GM23338 (cell line): ENCODE data around the gene TAF15. TPM values are rescaled to one million over a fixed set of nuclear protein-coding genes. Genes with fewer than 3 reads are reported as not detected.

Experiments
- ATAC-seq: fragments of 200-7000 bp; cut with Tn5 transposase; 3 replicates; pipeline ENCODE4 v1.9.1; 2020
- DNase-seq: peaks from one replicate; pipeline ENCODE4 v3.0.0-alpha.2; 2015; ENCODE audit warnings: low spot score
- H2AFZ ChIP-seq: fragments of 200-600 bp; sonication (generic); 2 replicates; pipeline ENCODE4 v1.8.0; 2016; ENCODE audit warnings: antibody characterized with exemption, mild to moderate bottlenecking, moderate library complexity
- H3F3A ChIP-seq: fragments of 200-600 bp; sonication (generic); replicated peaks from 2 replicates; pipeline ENCODE4 v1.8.0; 2017; ENCODE audit warnings: antibody characterized with exemption, mixed run types, low read depth
- H3K27ac ChIP-seq: fragments of 200-600 bp; sonication (generic); 2 replicates; pipeline ENCODE4 v1.6.1; 2016; ENCODE audit warnings: low read depth
- H3K27me3 ChIP-seq: fragments of 200-600 bp; sonication (generic); 2 replicates; pipeline ENCODE4 v1.8.0; 2016; ENCODE audit warnings: mild to moderate bottlenecking, mixed run types, moderate library complexity; ENCODE audit not compliant: insufficient read depth
- H3K36me3 ChIP-seq: fragments of 200-600 bp; sonication (generic); 2 replicates; pipeline ENCODE4 v1.8.0; 2016; ENCODE audit warnings: mild to moderate bottlenecking; ENCODE audit not compliant: insufficient read depth
- H3K4me1 ChIP-seq: fragments of 200-600 bp; sonication (generic); 2 replicates; pipeline ENCODE4 v1.8.0; 2016; ENCODE audit warnings: mild to moderate bottlenecking, moderate library complexity; ENCODE audit not compliant: insufficient read depth
- H3K4me2 ChIP-seq: fragments of 200-600 bp; sonication (generic); 2 replicates; pipeline ENCODE4 v1.7.1; 2017; ENCODE audit warnings: mixed run types
- H3K4me3 ChIP-seq: fragments of 200-600 bp; sonication (generic); 2 replicates; pipeline ENCODE4 v1.6.1; 2016; ENCODE audit warnings: mixed run types
- H3K79me2 ChIP-seq: fragments of 200-600 bp; sonication (generic); replicated peaks from 2 replicates; pipeline ENCODE4 v1.8.0; 2017; ENCODE audit warnings: mild to moderate bottlenecking; ENCODE audit not compliant: insufficient read depth
- H3K9me2 ChIP-seq: fragments of 200-600 bp; sonication (generic); 2 replicates; pipeline ENCODE4 v1.8.0; 2017; ENCODE audit not compliant: insufficient read depth
- H4K20me1 ChIP-seq: fragments of 200-600 bp; sonication (generic); replicated peaks from 2 replicates; pipeline ENCODE4 v1.8.0; 2017; ENCODE audit warnings: mild to moderate bottlenecking; ENCODE audit not compliant: insufficient read depth
- H3K27ac Mint-ChIP-seq: 2 replicates; pipeline ENCODE4 v1.8.0; 2020; ENCODE audit warnings: inconsistent platforms, mild to moderate bottlenecking, moderate library complexity, mixed read lengths
- H3K27me3 Mint-ChIP-seq: 3 replicates; pipeline ENCODE4 v1.8.0; 2022; ENCODE audit warnings: low read depth, mild to moderate bottlenecking, moderate library complexity, mixed read lengths, inconsistent platforms; ENCODE audit not compliant: insufficient read depth, poor library complexity
- H3K36me3 Mint-ChIP-seq: 3 replicates; pipeline ENCODE4 v1.8.0; 2021; ENCODE audit warnings: low read depth, mild to moderate bottlenecking, inconsistent platforms, moderate library complexity, mixed read lengths
- H3K4me1 Mint-ChIP-seq: 3 replicates; pipeline ENCODE4 v1.8.0; 2020; ENCODE audit warnings: mild to moderate bottlenecking, inconsistent platforms, mixed read lengths
- H3K4me3 Mint-ChIP-seq: 3 replicates; pipeline ENCODE4 v1.8.0; 2021; ENCODE audit warnings: moderate library complexity, mild to moderate bottlenecking, inconsistent platforms, mixed read lengths
- H3K9me3 Mint-ChIP-seq: 3 replicates; pipeline ENCODE4 v1.8.0; 2020; ENCODE audit warnings: moderate library complexity, mild to moderate bottlenecking, inconsistent platforms, mixed read lengths
- ETS1 ChIP-seq: IDR thresholded peaks from 2 replicates; pipeline ENCODE4 v1.6.1; 2016; ENCODE audit warnings: antibody characterized with exemption
- EZH2 ChIP-seq: fragments of 200-600 bp; sonication (generic); IDR thresholded peaks from one replicate; pipeline ENCODE4 v1.8.0; 2017; ENCODE audit warnings: antibody characterized with exemption, mild to moderate bottlenecking, low read depth; ENCODE audit not compliant: unreplicated experiment
- EZH2phosphoT487 ChIP-seq: fragments of 200-600 bp; sonication (generic); IDR thresholded peaks from one replicate; pipeline ENCODE4 v1.8.1; 2018; ENCODE audit warnings: antibody characterized with exemption; ENCODE audit not compliant: unreplicated experiment
- NANOG ChIP-seq: IDR thresholded peaks from 2 replicates; pipeline ENCODE4 v1.6.1; 2016; ENCODE audit warnings: antibody characterized with exemption, borderline replicate concordance
- POLR2AphosphoS5 ChIP-seq: IDR thresholded peaks from 2 replicates; pipeline ENCODE4 v1.6.1; 2016; ENCODE audit warnings: antibody characterized with exemption, low read depth
- STAT1 ChIP-seq: IDR thresholded peaks from one replicate; pipeline ENCODE4 v1.6.1; 2016; ENCODE audit warnings: antibody characterized with exemption; ENCODE audit not compliant: unreplicated experiment
- ZNF114 ChIP-seq: fragments of 250-450 bp; sonication (Bioruptor Pico); IDR thresholded peaks from 2 replicates; pipeline ENCODE4 v1.5.0; 2020; ENCODE audit warnings: mild to moderate bottlenecking, moderate library complexity
- ZNF331 ChIP-seq: fragments of 250-450 bp; sonication (Bioruptor Pico); IDR thresholded peaks from 2 replicates; pipeline ENCODE4 v1.5.0; 2020; ENCODE audit warnings: low read depth, mild to moderate bottlenecking, moderate library complexity
- ZNF462 ChIP-seq: fragments of 250-450 bp; sonication (Bioruptor Pico); IDR thresholded peaks from 2 replicates; pipeline ENCODE4 v1.5.0; 2020; ENCODE audit warnings: mild to moderate bottlenecking, moderate library complexity
- polyA plus RNA-seq: library from polyadenylated mRNA; unstranded; fragments of >200 nt; fragmentation: Nextera tagmentation; extraction: Ambion mirVana; gene quantifications from 2 replicates; pipeline ENCODE4 v1.2.1, GENCODE V29; 2016
- total RNA-seq: library from RNA; depleted of rRNA; stranded (reverse); fragments of >200 nt; shearing (Covaris generic); gene quantifications from 2 replicates; pipeline ENCODE4 v1.2.3, GENCODE V29; 2014

TAF15 gene
- total and polyA plus RNA-seq, 2 experiments from 2014 or later = 33.8 to 109 TPM

GRCh38 chr17:35865412-35866340, 56.4 kb downstream of the TAF15 start:
- Mint-ChIP-seq H3K27ac (no peak overlapping the region), H3K4me1 (no peaks in the 10 kb centered on the region), H3K4me3 (no peak overlapping the region), H3K27me3 (peaks cover 2% of the 10 kb centered on the region), H3K36me3 (no peaks in the 10 kb centered on the region), H3K9me3 (no peaks in the 10 kb centered on the region)
- H3K9me2 ChIP-seq = no peaks in the 10 kb centered on the region
- peaks cover 4% of the 10 kb centered on the region; the same call in 1 of the 2 replicates for H3K4me1 ChIP-seq
- ATAC-seq (no peak), DNase-seq (no peak)
- TF ChIP-seq EZH2phosphoT487 = no peak
- no peak for TF ChIP-seq EZH2
- TF ChIP-seq ETS1 = no peak
- no peak for TF ChIP-seq ZNF331 (CRISPR knock-in tag)
- TF ChIP-seq NANOG = no peak
- no peak for TF ChIP-seq POLR2AphosphoS5
- H3K79me2 ChIP-seq = no peaks in the 10 kb centered on the region
- H3K27ac ChIP-seq = no peak overlapping the region
- H3K27me3 ChIP-seq = no peaks in the 10 kb centered on the region
- H3K4me3 ChIP-seq = no peak overlapping the region
- H3K36me3 ChIP-seq = no peaks in the 10 kb centered on the region
- H2AFZ ChIP-seq = no peak overlapping the region
- no peaks in the 10 kb centered on the region for H3F3A ChIP-seq
- no peak overlapping the region for H3K4me2 ChIP-seq
- H4K20me1 ChIP-seq = no peaks in the 10 kb centered on the region

- Mint-ChIP-seq H3K4me1 (peaks cover 8% of the 10 kb centered on the region), H3K9me3 (no peaks in the 10 kb centered on the region), H3K36me3 (no peaks in the 10 kb centered on the region), H3K27ac (no peak overlapping the region), H3K27me3 (peaks cover 2% of the 10 kb centered on the region), H3K4me3 (no peak overlapping the region)
- Histone ChIP-seq H2AFZ (no peak overlapping the region), H3F3A (no peaks in the 10 kb centered on the region), H3K36me3 (no peaks in the 10 kb centered on the region), H3K4me2 (no peak overlapping the region), H3K9me2 (no peaks in the 10 kb centered on the region), H4K20me1 (no peaks in the 10 kb centered on the region), H3K79me2 (no peaks in the 10 kb centered on the region), H3K27me3 (no peaks in the 10 kb centered on the region), H3K27ac (no peak overlapping the region), H3K4me3 (no peak overlapping the region), H3K4me1 (peaks cover 4% of the 10 kb centered on the region; the same call in 1 of the 2 replicates)
- ATAC-seq = no peak
- no peak for DNase-seq
- TF ChIP-seq EZH2 = no peak
- TF ChIP-seq EZH2phosphoT487 = no peak
- TF ChIP-seq ZNF114 (CRISPR knock-in tag) = no peak
- TF ChIP-seq STAT1 = no peak
- TF ChIP-seq NANOG = no peak
- TF ChIP-seq ETS1 = no peak
- no peak for TF ChIP-seq POLR2AphosphoS5
- no peak for TF ChIP-seq ZNF462 (CRISPR knock-in tag)
Measured at GRCh38 chr17:35866341-35866950, 57.2 kb downstream of the TAF15 start.
